ENCODE data around the gene EPS8L2. TPM values are rescaled to one million over a fixed set of nuclear protein-coding genes. Genes with fewer than 3 reads are reported as not detected.

The EPS8L2 gene
- total and polyA plus RNA-seq, 2 of the 4 experiments (the other 2 are of a cell fraction): 17.2 to 39.4 TPM

DNA sequence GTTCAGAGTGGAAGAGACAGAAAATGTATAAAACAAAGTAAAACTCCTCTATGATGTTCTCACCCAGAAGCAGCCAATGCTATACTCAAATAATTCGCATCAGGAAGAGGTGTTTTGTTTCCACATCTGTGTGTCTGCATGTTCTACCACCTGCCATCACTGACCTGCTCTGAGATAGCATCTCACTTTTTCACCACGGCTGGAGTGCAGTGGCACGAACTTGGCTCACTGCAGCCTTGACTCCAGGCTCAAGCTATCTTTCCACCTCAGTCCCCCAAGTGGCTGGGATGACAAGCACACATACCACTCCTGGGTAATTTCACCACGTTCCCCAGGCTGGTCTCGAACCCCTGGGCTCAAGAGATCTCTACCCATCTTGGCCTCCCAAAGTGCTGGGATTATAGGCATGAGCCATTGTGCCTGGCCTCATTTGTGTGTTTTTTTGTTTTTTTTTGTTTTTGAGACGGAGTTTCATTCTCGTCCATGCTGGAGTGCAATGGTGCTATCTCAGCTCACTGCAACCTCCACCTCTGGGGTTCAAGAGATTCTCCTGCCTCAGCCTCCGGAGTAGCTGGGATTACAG, 55.6 kb downstream of the EPS8L2 start:
- intact Hi-C loops (cut with micrococcal nuclease) (no loop called here), in situ Hi-C loops (cut with MboI; ENCODE audit: low sequenced_read_pairs) (no loop called here), dilution Hi-C loops (cut with HindIII; ENCODE audit: low sequenced_read_pairs, unreplicated experiment) (no loop called here)
- Histone ChIP-seq H3K4me2 (ENCODE audit: low read depth, low read length) (no peak overlapping the region), H3K23ac (ENCODE audit: low read depth, low read length) (no peak overlapping the region), H4K5ac (ENCODE audit: low read depth, low read length) (no peak overlapping the region), H3K9me3 (ENCODE audit: control insufficient read depth, insufficient read depth, low read length) (no peaks in the 10 kb centered on the region), H3K14ac (replicated peaks; ENCODE audit: low read depth, low read length) (no peak overlapping the region), H2BK5ac (ENCODE audit: low read depth, low read length, poor library complexity, severe bottlenecking) (no peak overlapping the region), H3K79me1 (ENCODE audit: low read depth in 1 of 2, low read length in 2 of 2) (peaks cover 3 to 47% of the 10 kb centered on the region in 2 experiments), H3K56ac (ENCODE audit: extremely low read depth, insufficient read depth, low read length) (no peak overlapping the region), H3K27me3 (ENCODE audit: control insufficient read depth, insufficient read depth, low read length) (no peaks in the 10 kb centered on the region), H2AK5ac (ENCODE audit: low read depth, low read length) (no peak overlapping the region), H3K36me3 (ENCODE audit: control insufficient read depth, insufficient read depth, low read length) (peaks cover 70% of the 10 kb centered on the region), H2BK15ac (ENCODE audit: low read depth, low read length) (no peak overlapping the region), H3K9ac (ENCODE audit: low read depth, low read length) (no peak overlapping the region), H3K27ac (ENCODE audit: insufficient read depth, low read length) (no peak overlapping the region), H2AFZ (replicated peaks; ENCODE audit: low read length, poor library complexity) (no peak overlapping the region), H2AK9ac (replicated peaks; ENCODE audit: low read depth, low read length, poor library complexity) (peak overlapping the region; percentile 33), H3K4ac (ENCODE audit: low read depth, low read length) (no peak overlapping the region), H3K9me1 (ENCODE audit: insufficient read depth, low read length) (peaks cover 3% of the 10 kb centered on the region; the same call in 1 of the 2 replicates), H4K20me1 (ENCODE audit: insufficient read depth, low read length) (peaks cover 49% of the 10 kb centered on the region), H4K8ac (ENCODE audit: low read depth in 2 of 2, low read length in 2 of 2) (no peak overlapping the region), H3K4me1 (ENCODE audit: control insufficient read depth, insufficient read depth, low read length) (peaks cover 5% of the 10 kb centered on the region), H3K18ac (ENCODE audit: low read depth, low read length) (no peak overlapping the region), H3K4me3 (ENCODE audit: insufficient read depth, low read depth, low read length) (no peak overlapping the region), H2BK120ac (ENCODE audit: low read depth, low read length) (no peak overlapping the region), H4K91ac (ENCODE audit: insufficient read depth, low read depth, low read length) (no peak overlapping the region), H2BK20ac (ENCODE audit: low read depth, low read length) (no peak overlapping the region)
- ChIA-PET POLR2A (ENCODE audit: unreplicated experiment) (no interaction called here), CTCF (no interaction called here)
- DNase-seq (no peak), ATAC-seq (ENCODE audit: low read depth) (no peak)
- BruUV-seq (replicated peaks): no TSS peak
- WGBS, 2 experiments (ENCODE audit: extremely low coverage in 2 of 2, insufficient read length in 1 of 2): 89% methylated on average over 3 of the region's 8 CpGs; no CpG with 5 or more reads in 1 of the 2 experiments
- TF ChIP-seq, protein P1, sequence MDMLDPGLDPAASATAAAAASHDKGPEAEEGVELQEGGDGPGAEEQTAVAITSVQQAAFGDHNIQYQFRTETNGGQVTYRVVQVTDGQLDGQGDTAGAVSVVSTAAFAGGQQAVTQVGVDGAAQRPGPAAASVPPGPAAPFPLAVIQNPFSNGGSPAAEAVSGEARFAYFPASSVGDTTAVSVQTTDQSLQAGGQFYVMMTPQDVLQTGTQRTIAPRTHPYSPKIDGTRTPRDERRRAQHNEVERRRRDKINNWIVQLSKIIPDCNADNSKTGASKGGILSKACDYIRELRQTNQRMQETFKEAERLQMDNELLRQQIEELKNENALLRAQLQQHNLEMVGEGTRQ (IDR thresholded peaks at IDR 0.05; ENCODE audit: low read depth, low read length): no peak
- TF ChIP-seq POLR2A (IDR thresholded peaks at IDR 0.05; ENCODE audit: low read depth, low read length): no peak
- no peak for TF ChIP-seq SMC3 (IDR thresholded peaks at IDR 0.05; ENCODE audit: low read depth, low read length)
- no peak for TF ChIP-seq CHD1 (IDR thresholded peaks at IDR 0.05; ENCODE audit: low read depth, low read length)
- TF ChIP-seq MXI1 (IDR thresholded peaks at IDR 0.05; ENCODE audit: borderline replicate concordance, low read depth, low read length): no peak
- no peak for TF ChIP-seq MAZ (IDR thresholded peaks at IDR 0.05; ENCODE audit: borderline replicate concordance, low read depth, low read length)
- TF ChIP-seq RFX5 (IDR thresholded peaks at IDR 0.05; ENCODE audit: low read depth, low read length): no peak
- no peak for TF ChIP-seq BHLHE40 (IDR thresholded peaks at IDR 0.05; ENCODE audit: low read depth, low read length)
- no peak for TF ChIP-seq FOS (IDR thresholded peaks at IDR 0.05; ENCODE audit: low read depth, low read length)
- no peak for TF ChIP-seq RCOR1 (IDR thresholded peaks at IDR 0.05; ENCODE audit: insufficient replicate concordance, low read length)
- no peak for TF ChIP-seq RAD21 (IDR thresholded peaks at IDR 0.05; ENCODE audit: low read length)
- TF ChIP-seq, protein P2, sequence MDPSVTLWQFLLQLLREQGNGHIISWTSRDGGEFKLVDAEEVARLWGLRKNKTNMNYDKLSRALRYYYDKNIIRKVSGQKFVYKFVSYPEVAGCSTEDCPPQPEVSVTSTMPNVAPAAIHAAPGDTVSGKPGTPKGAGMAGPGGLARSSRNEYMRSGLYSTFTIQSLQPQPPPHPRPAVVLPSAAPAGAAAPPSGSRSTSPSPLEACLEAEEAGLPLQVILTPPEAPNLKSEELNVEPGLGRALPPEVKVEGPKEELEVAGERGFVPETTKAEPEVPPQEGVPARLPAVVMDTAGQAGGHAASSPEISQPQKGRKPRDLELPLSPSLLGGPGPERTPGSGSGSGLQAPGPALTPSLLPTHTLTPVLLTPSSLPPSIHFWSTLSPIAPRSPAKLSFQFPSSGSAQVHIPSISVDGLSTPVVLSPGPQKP (IDR thresholded peaks at IDR 0.05; ENCODE audit: borderline replicate concordance, low read depth, low read length): no peak
- no peak for TF ChIP-seq MAFK (IDR thresholded peaks at IDR 0.05; ENCODE audit: low read depth, low read length)
- no peak for TF ChIP-seq CEBPB (IDR thresholded peaks at IDR 0.05; ENCODE audit: low read depth, low read length)
- TF ChIP-seq NFE2L2 (IDR thresholded peaks at IDR 0.05; ENCODE audit: low read depth, low read length): no peak
- TF ChIP-seq, protein P3, sequence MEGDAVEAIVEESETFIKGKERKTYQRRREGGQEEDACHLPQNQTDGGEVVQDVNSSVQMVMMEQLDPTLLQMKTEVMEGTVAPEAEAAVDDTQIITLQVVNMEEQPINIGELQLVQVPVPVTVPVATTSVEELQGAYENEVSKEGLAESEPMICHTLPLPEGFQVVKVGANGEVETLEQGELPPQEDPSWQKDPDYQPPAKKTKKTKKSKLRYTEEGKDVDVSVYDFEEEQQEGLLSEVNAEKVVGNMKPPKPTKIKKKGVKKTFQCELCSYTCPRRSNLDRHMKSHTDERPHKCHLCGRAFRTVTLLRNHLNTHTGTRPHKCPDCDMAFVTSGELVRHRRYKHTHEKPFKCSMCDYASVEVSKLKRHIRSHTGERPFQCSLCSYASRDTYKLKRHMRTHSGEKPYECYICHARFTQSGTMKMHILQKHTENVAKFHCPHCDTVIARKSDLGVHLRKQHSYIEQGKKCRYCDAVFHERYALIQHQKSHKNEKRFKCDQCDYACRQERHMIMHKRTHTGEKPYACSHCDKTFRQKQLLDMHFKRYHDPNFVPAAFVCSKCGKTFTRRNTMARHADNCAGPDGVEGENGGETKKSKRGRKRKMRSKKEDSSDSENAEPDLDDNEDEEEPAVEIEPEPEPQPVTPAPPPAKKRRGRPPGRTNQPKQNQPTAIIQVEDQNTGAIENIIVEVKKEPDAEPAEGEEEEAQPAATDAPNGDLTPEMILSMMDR (conservative IDR thresholded peaks at IDR 0.05; ENCODE audit: low read depth, low read length): no peak
